ENCODE results near the gene TMEM54. TPM values are rescaled to one million over a fixed set of nuclear protein-coding genes. Genes with fewer than 3 reads are reported as not detected.

The TMEM54 gene
- total and polyA plus RNA-seq, 2 of the 13 experiments (the other 11 are each of a cell fraction or from before 2014, with no cell fraction given), result 2.5 to 2.9 TPM

DNA sequence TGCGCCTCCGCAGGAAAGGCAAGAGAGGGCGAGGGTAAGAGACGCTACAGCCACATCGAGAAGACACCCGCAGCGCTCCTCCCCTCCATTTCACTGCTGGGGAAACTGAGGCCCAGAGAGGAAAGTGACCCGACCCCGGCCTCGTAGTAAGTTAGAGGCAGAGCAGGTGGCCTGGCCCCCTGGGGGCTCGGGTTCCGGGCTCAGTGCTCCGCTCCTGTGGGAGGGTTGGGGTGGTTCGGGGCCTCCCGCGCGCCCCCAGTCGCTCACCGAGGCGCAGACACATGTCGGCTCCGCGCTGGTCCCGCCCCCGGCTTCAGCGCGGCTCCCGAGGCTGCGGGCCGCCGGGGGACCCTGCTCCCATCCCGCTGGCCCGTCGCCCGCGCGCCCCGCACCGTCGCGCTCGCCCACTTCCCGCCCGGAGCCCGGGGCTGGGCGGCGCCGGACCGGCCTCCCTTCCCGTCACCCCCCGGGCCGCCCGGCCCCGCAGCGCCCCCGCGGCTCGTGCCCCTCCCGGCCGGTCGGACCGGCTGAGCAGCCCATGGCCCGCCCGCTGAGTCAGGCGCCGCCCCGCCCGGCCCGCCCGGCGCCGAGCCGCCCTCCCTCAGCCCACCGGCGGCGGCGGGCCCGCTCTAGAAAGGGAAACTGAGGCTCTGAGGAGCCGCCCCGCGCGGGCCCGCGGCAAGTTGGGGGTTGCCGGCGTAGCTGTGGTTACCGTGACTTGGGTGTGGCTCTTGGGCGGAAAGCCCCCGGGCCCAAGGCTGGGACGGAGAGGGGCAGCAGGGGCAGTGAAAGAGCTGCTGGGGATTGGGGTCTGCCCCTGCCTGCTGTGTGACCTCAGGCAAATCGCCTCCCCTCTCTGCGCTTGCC is at the start of gene TMEM54 (continued):
- TF ChIP-seq, protein P1, sequence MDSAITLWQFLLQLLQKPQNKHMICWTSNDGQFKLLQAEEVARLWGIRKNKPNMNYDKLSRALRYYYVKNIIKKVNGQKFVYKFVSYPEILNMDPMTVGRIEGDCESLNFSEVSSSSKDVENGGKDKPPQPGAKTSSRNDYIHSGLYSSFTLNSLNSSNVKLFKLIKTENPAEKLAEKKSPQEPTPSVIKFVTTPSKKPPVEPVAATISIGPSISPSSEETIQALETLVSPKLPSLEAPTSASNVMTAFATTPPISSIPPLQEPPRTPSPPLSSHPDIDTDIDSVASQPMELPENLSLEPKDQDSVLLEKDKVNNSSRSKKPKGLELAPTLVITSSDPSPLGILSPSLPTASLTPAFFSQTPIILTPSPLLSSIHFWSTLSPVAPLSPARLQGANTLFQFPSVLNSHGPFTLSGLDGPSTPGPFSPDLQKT (CRISPR knock-in tag; IDR thresholded peaks at IDR 0.05; ENCODE audit: borderline replicate concordance), result no peak
- TF ChIP-seq ZNF607 (CRISPR knock-in tag; IDR thresholded peaks at IDR 0.05; ENCODE audit: borderline replicate concordance) (no peak), RFX1 (IDR thresholded peaks at IDR 0.05) (no peak), MAFF (IDR thresholded peaks at IDR 0.05; ENCODE audit: low read depth, low read length) (no peak)
- TF ChIP-seq, protein P2, sequence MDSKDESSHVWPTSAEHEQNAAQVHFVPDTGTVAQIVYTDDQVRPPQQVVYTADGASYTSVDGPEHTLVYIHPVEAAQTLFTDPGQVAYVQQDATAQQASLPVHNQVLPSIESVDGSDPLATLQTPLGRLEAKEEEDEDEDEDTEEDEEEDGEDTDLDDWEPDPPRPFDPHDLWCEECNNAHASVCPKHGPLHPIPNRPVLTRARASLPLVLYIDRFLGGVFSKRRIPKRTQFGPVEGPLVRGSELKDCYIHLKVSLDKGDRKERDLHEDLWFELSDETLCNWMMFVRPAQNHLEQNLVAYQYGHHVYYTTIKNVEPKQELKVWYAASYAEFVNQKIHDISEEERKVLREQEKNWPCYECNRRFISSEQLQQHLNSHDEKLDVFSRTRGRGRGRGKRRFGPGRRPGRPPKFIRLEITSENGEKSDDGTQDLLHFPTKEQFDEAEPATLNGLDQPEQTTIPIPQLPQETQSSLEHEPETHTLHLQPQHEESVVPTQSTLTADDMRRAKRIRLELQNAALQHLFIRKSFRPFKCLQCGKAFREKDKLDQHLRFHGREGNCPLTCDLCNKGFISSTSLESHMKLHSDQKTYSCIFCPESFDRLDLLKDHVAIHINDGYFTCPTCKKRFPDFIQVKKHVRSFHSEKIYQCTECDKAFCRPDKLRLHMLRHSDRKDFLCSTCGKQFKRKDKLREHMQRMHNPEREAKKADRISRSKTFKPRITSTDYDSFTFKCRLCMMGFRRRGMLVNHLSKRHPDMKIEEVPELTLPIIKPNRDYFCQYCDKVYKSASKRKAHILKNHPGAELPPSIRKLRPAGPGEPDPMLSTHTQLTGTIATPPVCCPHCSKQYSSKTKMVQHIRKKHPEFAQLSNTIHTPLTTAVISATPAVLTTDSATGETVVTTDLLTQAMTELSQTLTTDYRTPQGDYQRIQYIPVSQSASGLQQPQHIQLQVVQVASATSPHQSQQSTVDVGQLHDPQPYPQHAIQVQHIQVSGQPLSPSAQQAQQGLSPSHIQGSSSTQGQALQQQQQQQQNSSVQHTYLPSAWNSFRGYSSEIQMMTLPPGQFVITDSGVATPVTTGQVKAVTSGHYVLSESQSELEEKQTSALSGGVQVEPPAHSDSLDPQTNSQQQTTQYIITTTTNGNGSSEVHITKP (CRISPR knock-in tag; IDR thresholded peaks at IDR 0.05; ENCODE audit: low read depth), result no peak

DNA sequence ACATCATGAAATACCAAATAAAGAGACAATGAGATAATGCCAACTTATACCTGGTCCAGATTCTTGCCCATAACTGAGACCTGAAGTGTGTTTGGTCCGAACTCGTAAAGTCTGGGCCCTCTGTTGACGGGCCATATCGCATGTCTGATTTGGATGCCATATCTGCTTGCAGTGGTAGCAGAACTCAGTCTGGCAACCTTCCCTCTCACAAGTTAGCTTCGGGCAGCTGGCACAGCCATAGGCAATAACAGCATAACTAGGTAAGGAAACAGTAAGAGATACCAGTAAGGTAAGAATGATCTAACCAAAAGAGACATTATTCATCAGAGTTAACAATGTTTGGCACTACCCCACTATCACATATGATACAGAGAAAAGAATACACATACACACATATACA is 48.3 kb upstream of the TMEM54 start:
- DNase-seq (ENCODE audit: low spot score), result no peak
- Histone ChIP-seq H3K4me1 (ENCODE audit: insufficient read depth, low read length) (peaks cover 54% of the 10 kb centered on the region), H3K9me3 (ENCODE audit: low read length) (no peaks in the 10 kb centered on the region), H2AFZ (ENCODE audit: low read length) (no peak overlapping the region), H3K27me3 (ENCODE audit: control insufficient read depth in 1 of 2, insufficient read depth in 2 of 2, low read length in 2 of 2) (no peaks in the 10 kb centered on the region), H3K4me2 (ENCODE audit: low read depth, low read length) (no peak overlapping the region), H3K36me3 (replicated peaks in 1 of 2; ENCODE audit: control insufficient read depth in 1 of 2, insufficient read depth in 2 of 2, low read length in 2 of 2) (peaks cover 8 to 34% of the 10 kb centered on the region in 2 experiments), H3K4me3 (replicated peaks in 1 of 3; ENCODE audit: insufficient read depth in 1 of 3, low read depth in 2 of 3, low read length in 3 of 3) (no peak overlapping the region), H4K20me1 (ENCODE audit: insufficient read depth, low read length) (no peaks in the 10 kb centered on the region), H3K9ac (ENCODE audit: insufficient read depth, low read depth, low read length) (no peak overlapping the region), H3K27ac (ENCODE audit: extremely low read length, insufficient read depth, low read length) (no peak overlapping the region), H3K79me2 (ENCODE audit: insufficient read depth, low read length) (peaks cover 26% of the 10 kb centered on the region)
- ATAC-seq, result no peak
- no TSS peak for BruUV-seq (replicated peaks)
- intact Hi-C loops (cut with micrococcal nuclease; ENCODE audit: unreplicated experiment), result no loop called here
- TF ChIP-seq ZKSCAN8 (CRISPR knock-in tag; IDR thresholded peaks at IDR 0.05; ENCODE audit: borderline replicate concordance) (no peak), NFKBIZ (CRISPR knock-in tag; IDR thresholded peaks at IDR 0.05) (no peak), PAX8 (CRISPR knock-in tag; IDR thresholded peaks at IDR 0.05; ENCODE audit: borderline replicate concordance) (no peak), ZNF446 (CRISPR knock-in tag; IDR thresholded peaks at IDR 0.05) (no peak)
- TF ChIP-seq, protein P3, sequence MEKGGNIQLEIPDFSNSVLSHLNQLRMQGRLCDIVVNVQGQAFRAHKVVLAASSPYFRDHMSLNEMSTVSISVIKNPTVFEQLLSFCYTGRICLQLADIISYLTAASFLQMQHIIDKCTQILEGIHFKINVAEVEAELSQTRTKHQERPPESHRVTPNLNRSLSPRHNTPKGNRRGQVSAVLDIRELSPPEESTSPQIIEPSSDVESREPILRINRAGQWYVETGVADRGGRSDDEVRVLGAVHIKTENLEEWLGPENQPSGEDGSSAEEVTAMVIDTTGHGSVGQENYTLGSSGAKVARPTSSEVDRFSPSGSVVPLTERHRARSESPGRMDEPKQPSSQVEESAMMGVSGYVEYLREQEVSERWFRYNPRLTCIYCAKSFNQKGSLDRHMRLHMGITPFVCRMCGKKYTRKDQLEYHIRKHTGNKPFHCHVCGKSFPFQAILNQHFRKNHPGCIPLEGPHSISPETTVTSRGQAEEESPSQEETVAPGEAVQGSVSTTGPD (CRISPR knock-in tag; IDR thresholded peaks at IDR 0.05), result no peak
- TF ChIP-seq, protein P4, sequence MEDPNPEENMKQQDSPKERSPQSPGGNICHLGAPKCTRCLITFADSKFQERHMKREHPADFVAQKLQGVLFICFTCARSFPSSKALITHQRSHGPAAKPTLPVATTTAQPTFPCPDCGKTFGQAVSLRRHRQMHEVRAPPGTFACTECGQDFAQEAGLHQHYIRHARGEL (CRISPR knock-in tag; IDR thresholded peaks at IDR 0.05), result no peak
- WGBS (ENCODE audit: low lambda C conversion rate), result 95% methylated on average over 5 of the region's 5 CpGs
- in situ Hi-C loops (cut with HindIII; ENCODE audit: extremely low pct_ligation_motif_present, low pct_unique_long_range_greater_than_20kb), result no loop called here
- POLR2A ChIA-PET, result interaction anchor here (1.1 to 3.3 kb wide), 3 partner anchors 12 to 15 kb away, joined by 4 to 20 read pairs (median 6); partner anchors contain the start of gene RNF19B
- CTCF ChIA-PET (ENCODE audit: low intra/inter-chr PET ratio, low total read pairs), result no interaction called here
- no peak for FAIRE-seq
